OCI-LY7 (cell line): ENCODE data around the gene TLE3.

ENCODE experiments used
- EZH2phosphoT487 ChIP-seq: fragments of 200-600 bp; sonication (generic); IDR thresholded peaks from 2 replicates; pipeline ENCODE4 v1.6.1; 2018; ENCODE audit warnings: low read depth, borderline replicate concordance, mild to moderate bottlenecking, mixed run types, antibody characterized with exemption, low read length, moderate library complexity, mixed read lengths
- TF ChIP-seq, protein P1 (sequence below): fragments of 200-600 bp; sonication (generic); conservative IDR thresholded peaks from 2 replicates; pipeline ENCODE4 v1.5.1; 2014; ENCODE audit warnings: mild to moderate bottlenecking, antibody characterized with exemption, low read length, moderate library complexity, mixed read lengths

DNA sequence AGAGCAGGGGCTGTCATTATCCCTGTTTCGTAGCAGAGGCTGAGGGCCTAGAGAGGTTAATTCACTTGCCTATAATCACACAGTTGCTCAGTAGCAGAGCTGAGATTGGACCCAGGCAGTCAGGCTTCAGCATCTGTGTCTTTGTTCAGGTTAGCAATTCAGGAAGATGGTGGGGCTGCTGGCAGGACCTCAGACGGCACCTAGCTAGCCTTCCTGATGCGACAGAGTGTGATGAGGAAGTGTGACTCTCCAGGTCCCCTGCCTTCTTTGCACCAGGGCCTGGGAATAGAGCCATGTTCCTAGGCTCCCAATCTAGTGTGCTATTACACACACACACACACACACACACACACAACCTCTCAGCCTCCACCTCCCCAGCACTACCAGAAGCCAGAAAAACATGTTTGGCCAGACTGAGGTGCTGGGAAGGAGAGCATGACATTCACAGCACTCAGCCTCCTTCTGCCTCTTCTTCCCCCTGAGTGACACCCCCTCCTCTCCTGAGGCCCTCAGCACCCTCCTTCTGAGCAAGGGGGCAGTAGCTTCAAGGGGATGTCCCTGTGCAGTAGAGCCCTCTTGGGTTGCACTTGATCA lies 88.9 kb downstream of the TLE3 start:
- TF ChIP-seq, protein P1, sequence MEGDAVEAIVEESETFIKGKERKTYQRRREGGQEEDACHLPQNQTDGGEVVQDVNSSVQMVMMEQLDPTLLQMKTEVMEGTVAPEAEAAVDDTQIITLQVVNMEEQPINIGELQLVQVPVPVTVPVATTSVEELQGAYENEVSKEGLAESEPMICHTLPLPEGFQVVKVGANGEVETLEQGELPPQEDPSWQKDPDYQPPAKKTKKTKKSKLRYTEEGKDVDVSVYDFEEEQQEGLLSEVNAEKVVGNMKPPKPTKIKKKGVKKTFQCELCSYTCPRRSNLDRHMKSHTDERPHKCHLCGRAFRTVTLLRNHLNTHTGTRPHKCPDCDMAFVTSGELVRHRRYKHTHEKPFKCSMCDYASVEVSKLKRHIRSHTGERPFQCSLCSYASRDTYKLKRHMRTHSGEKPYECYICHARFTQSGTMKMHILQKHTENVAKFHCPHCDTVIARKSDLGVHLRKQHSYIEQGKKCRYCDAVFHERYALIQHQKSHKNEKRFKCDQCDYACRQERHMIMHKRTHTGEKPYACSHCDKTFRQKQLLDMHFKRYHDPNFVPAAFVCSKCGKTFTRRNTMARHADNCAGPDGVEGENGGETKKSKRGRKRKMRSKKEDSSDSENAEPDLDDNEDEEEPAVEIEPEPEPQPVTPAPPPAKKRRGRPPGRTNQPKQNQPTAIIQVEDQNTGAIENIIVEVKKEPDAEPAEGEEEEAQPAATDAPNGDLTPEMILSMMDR = 0 out of 2 replicates have a peak, but pooled peaks have one; percentile 13
- no peak for TF ChIP-seq EZH2phosphoT487
